A204.1 (cell line): ENCODE measurements around the gene DDC.
"Not testable (repeated sequence)": the region's sequence is repeated elsewhere in the genome, so short reads cannot be mapped to it uniquely, and the experiment has no call there.

ENCODE experiments used
- FAIRE-seq: peaks from 2 replicates; lab custom pipeline; 2012; peaks lifted over from hg19 to GRCh38; lab: Jason Lieb, UNC

DDC gene

GRCh38 chr7:50479743-50480517 is 85.3 kb downstream of the DDC start:
- no peak for FAIRE-seq

- FAIRE-seq, result no peak
These were observed 87.6 kb downstream of the DDC start for GRCh38 chr7:50477640-50478039.

- FAIRE-seq, result no peak
These were observed 88.1 kb downstream of the DDC start for GRCh38 chr7:50476953-50477625.

- no peak for FAIRE-seq
These were observed 89.9 kb downstream of the DDC start for GRCh38 chr7:50475340-50475739.

GRCh38 chr7:50474382-50475160 is 90.6 kb downstream of the DDC start:
- FAIRE-seq, result no peak

GRCh38 chr7:50473531-50473930 is 91.7 kb downstream of the DDC start:
- FAIRE-seq, result no peak

GRCh38 chr7:50472427-50472826 is 92.8 kb downstream of the DDC start:
- no peak for FAIRE-seq

- no peak for FAIRE-seq
These were observed 93.2 kb downstream of the DDC start for GRCh38 chr7:50471970-50472369.

GRCh38 chr7:50470250-50471163 is 94.7 kb downstream of the DDC start:
- FAIRE-seq, result no peak

GRCh38 chr7:50469181-50469580 is 96.0 kb downstream of the DDC start:
- no peak for FAIRE-seq

GRCh38 chr7:50467817-50468610 is 97.2 kb downstream of the DDC start:
- FAIRE-seq, result no peak

- no peak for FAIRE-seq
These were observed 98.2 kb downstream of the DDC start for GRCh38 chr7:50466815-50467585.

- FAIRE-seq, result no peak
These were observed 102.2 kb downstream of the DDC start for GRCh38 chr7:50463035-50463434.

GRCh38 chr7:50462361-50462760 is 102.8 kb downstream of the DDC start:
- FAIRE-seq, result no peak

- FAIRE-seq, result no peak
These were observed 103.5 kb downstream of the DDC start for GRCh38 chr7:50461695-50462094.

GRCh38 chr7:50459183-50459582 is 106.0 kb downstream of the DDC start:
- not testable (repeated sequence) for FAIRE-seq

- not testable (repeated sequence) for FAIRE-seq
These were observed 106.6 kb downstream of the DDC start for GRCh38 chr7:50458651-50459050.

- FAIRE-seq, result no peak
These were observed 108.7 kb downstream of the DDC start for GRCh38 chr7:50456371-50457123.

- no peak for FAIRE-seq
These were observed 109.5 kb downstream of the DDC start for GRCh38 chr7:50455658-50456057.

GRCh38 chr7:50454968-50455367 is 110.2 kb downstream of the DDC start:
- FAIRE-seq, result no peak
